Endometrial microvascular endothelial cells (primary cell): ENCODE data around the gene AOPEP. TPM values are rescaled to one million over a fixed set of nuclear protein-coding genes. Genes with fewer than 3 reads are reported as not detected.

ENCODE experiments used
- in situ Hi-C: cut with HindIII; loops from 2 replicates; pipeline ENCODE4 v1.10.0; 2017; ENCODE audit warnings: low sequenced_read_pairs, low pct_unique_long_range_greater_than_20kb; ENCODE audit errors: inconsistent ontology term
- total RNA-seq: library from RNA; depleted of rRNA; stranded (reverse); fragments of >200 nt; gene quantifications from one replicate; pipeline ENCODE4 v1.2.3, GENCODE V29; 2015; ENCODE audit errors: inconsistent ontology term

The AOPEP gene
- total RNA-seq, 1 donor from 2014 or later: 48.9 TPM

DNA sequence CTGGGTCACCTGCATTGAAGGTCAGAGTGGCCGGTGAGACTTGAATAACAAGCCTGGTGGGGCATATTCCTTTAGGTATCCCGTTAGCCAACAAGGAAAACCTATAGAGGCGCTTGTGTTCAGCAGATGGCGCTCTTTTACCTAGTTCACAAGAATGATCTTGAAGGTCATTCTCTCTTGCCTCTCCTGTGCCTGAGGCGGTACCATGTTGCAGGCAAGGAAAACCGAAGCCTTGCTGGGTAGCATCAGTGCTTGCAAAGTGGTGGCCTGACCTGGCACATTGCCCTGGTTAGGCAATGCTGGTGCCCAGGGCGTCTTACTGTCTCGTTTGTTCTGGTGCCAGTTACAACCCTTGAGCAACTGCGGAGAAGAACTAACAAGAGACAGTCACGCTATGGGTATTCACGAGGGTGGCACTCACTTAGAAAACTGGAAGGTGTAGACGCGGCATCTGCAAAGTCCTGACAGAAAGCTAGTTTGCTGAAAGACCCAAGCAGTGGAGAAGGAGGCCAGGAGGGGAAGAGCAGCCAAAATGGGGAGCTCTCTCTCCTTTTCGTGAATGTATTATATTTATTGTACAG is 56.7 kb downstream of the AOPEP start:
- in situ Hi-C loops: no loop called here

DNA sequence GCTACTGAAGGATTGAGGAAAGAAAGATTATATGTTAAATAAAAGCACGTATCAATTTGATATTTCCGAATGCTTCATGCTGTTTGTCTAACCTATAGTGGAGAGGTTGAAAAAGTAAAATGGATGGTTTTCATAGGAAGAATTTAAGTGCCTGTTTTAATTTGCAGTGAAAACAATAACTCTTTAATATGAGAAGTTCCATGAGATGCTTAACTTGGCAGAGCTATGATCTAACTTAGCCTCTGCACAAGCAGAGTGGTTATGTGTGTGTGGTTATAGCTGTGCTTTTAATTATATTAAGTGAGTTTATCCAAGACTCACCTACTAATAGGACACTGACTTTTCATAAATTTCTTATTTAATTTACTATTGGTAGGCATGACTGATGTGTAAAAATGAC is 57.4 kb downstream of the AOPEP start:
- in situ Hi-C loops: no loop called here

DNA sequence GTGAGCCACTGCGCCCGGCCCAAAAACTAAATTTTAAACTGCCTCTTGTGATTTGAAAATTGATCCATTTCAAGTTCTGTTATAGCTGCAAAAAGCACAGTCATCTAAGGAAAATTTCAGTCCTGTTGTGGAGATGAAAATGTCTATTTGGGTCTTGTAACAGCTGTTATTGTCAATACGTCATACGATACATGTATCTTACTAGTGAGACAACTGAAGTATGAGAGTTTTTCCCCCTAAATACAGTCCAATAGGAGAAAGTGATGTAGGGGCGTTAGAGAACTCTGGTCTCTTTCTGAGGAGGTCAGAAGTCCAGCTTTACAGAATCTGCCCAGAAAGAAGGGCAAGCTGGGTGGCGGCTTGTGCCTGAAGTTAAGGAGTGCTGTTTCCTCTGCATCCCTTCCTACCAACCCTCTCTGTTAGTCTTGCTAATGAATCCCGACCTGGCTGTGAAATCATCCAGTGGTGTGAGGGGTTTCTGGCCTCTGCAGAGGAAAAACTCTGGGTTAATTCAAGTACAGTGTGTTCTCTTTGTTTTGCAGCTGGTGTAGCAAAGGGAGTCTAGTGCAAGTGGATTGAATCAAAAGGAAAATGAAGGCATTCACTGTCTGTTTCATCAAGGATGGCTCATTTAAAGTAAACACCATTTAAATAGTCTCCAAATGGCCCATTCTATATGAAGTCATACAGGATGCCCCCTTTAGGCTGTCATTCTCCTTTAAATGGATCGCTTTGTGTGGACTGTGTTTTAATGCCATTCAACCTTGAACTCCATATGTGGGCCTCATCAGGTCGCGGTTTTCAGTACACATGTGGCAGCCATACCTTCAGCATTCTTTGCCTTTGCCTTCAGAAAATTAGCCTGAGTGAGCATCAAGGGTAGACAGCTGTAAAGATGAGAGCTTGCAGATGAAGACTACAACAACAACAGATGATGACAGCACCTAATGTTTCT is 59.0 kb downstream of the AOPEP start:
- in situ Hi-C loops: no loop called here

DNA sequence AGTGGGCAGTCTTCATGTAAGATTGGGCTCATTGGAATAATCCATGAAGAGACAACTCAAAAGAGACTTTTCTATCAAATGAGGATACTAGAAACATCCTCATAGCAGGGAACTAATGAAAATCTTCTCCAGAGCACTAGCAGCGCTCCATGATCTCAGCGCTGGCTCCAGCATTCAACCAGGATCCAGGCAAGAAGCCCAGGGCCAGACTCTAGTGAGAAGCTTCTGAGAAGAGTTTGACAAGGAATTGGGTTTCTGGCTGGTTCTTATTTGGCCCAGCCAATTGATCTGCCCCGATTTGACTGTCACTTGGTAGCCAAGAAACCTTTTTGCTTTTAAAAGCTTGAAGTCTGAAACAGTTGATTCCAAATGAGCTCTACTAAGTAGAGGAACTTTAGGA is 60.1 kb downstream of the AOPEP start:
- in situ Hi-C loops: no loop called here

DNA sequence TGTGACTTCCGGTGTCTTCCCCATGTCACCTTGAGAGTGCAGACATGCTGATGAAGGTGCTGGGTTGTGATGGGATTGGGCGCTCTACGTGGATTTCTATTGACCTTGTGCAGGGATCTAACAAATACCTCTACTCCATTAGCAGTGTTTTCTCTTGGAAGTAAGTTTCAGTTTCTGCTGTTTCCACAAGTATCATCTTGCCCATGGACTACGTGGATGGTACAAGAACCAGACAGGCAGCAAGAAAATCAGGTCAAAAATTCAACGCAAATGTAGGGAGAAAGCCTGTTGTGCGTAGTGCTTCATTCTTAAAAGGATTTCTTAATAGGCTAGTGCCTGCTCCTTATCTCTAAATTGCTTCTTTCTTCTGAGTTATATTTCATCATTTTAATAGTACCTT is 60.8 kb downstream of the AOPEP start:
- in situ Hi-C loops: no loop called here

DNA sequence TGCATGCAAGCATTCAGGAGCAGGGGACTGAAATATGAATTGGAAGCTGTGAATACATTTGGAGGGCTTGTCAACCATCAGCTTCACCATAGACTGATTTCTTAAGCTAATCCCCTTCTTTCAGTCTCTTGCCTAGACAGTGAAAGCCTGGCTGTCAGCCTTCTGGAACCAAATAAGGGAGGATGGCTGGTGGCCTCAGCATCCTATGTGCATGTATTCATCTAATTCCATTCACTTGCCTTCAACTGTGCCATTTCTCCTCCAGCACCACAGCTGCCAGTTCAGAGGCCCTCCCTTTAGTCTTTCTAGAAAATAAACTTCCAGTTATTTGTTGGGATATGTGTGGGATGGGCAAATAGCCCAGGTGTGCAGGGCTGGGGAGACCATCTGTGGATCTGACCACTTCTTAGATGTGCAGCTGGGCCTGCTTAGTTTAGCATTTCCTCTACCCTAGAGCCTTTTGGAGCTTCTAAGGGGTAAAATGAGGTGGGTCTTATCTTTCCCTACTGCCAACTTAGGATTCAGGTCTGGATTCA is 62.1 kb downstream of the AOPEP start:
- in situ Hi-C loops: no loop called here

DNA sequence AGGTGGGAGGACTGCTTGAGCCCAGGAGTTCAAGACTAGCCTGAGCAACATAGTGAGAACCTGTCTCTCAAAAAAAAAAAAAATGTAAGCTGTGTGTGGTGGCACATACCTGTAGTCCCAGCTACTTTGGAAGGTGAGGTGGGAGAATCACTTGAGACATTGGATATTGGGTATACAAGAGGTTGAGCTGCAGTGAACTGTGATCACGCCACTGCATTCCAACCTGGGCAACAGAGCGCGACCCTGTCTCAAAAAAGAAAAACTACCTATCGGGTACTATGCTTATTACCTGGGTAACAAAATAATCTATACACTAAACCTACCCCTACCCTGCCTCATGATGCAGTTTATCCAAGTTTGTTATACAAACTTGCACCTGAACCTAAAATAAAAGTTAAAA is 64.9 kb downstream of the AOPEP start:
- in situ Hi-C loops: no loop called here

DNA sequence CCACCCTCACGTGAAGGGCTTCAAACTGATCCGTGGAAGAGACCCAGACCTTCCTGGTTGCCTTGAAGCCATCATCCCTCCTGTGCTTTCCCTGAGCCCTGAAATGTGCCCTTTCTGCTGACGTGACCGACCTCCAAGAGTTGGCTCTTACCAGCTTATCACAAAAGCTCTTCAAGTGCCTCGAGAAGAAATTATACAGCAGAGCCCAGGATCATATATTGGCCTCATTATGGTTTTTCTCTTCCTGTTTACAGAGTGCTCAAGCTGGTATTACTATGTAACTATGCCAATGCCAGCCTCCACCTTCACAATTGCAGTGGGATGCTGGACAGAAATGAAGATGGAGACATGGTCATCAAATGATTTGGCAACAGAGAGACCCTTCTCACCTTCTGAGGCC is 66.0 kb downstream of the AOPEP start:
- in situ Hi-C loops: no loop called here

DNA sequence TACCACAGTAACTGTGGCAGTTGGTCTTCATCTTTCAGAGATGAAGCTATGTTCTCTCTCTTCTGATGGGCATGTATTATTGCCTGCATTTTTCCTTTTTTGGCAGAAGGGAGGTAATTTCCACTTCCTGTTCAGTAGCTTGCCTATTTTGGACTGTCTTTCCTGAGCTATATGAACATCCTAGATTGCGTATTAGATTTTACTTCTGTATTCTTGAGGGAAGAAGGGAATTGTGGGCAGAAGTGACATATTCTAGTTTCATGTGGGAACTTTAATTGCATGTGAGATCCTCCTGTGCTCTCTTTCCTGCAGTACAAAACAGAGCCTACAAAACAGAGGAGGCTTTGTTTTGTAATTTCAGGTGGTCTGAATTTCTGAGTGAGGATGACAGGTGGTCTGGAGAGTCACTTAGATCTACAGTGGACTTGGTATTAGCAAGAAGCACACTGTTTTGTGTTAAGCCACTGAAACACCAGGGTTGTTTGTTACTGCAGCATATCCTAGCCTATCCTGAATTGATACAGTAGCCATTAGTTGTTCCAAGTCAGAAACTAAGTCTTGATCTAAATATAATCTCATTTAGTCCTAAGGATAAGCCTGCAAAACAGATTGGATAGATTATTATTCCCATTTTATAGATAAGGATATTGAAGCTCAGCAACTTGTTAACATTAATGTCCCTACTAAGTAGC is 68.1 kb downstream of the AOPEP start:
- in situ Hi-C loops: no loop called here

DNA sequence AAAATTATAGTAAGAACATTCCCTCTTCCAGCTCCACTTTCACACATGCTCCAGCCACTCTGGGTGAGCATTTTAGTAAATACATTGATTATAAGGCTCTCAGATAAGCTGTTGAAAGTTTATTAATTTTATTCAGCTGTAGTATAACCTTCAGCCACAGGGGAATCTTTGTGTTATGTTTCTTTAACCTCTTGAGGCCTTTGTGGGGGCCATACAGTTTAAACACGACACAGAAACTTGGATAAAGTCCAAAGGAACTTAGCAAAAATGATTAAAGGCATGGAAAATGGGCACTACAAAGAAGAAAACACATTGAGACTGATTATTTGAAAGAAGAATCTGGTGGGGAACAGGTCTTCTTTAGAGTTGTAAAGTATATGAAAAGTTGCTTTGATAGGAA is 70.2 kb downstream of the AOPEP start:
- in situ Hi-C loops: no loop called here

DNA sequence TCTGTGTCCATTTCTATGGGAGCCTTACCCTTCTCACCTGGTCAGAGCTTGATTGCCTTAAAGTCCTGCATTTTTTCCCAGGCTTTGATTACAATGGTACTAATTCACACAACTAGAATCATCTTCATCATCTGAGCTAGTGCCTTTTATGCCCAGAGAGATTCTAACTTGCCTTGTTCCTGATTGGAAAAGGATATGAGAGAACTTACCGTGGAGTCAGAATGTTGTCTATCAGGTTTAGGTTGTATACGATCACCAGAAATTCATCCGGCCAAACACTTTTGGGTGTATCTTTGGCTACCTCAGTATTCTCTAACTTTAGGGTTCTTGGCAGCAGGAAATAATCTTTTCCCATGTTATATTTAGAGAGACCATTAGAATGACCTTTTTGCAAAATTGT is 71.7 kb downstream of the AOPEP start:
- in situ Hi-C loops: no loop called here

DNA sequence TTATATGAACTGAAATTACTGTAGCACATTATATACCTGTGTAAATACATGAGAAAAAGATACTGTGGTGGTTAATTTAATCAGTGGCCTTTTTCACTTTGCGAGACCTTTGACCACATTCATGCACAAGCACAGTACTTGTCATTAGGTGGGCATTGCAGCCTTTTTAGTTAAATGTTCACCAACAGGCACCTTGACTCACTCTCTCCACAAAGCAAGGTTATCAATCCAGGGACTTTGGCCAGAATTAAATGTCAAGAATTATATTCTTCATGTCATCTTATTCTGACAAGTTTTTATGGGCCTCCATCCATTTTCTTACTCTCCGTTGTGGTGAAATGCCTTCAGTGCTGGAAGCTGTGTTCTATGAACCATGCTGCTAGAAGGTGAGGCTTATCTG is 72.2 kb downstream of the AOPEP start:
- in situ Hi-C loops: no loop called here

DNA sequence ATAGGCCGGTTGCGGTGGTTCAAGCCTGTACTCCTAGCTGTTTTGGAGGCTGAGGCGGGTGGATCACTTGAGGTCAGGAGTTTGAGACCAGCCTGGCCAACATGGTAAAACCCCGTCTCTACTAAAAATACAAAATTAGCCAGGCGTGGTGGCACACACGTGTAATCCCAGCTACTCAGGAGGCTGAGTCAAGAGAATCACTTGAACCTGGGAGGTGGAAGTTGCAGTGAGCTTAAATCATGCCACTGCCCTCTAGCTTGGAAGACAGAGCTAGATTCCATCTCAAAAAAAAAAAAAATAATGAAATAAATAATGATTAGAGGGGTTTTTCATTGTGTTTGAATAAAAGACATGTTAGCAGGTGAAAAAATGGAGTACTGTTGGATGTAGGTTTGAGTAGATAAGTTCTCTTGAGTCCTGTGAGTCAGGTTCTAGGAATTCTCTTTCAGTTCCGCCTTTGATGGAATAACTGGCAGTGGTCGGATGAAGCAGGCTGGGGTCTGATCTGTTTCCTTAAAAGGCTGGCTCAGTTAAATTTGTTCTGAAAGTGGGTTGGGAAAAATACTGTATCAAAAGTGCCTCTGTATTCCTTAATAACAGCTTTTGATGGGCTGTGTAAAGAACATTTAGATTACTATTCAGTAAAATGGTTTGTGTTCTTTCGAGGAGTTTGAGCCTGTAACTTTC is 73.2 kb downstream of the AOPEP start:
- in situ Hi-C loops: no loop called here

DNA sequence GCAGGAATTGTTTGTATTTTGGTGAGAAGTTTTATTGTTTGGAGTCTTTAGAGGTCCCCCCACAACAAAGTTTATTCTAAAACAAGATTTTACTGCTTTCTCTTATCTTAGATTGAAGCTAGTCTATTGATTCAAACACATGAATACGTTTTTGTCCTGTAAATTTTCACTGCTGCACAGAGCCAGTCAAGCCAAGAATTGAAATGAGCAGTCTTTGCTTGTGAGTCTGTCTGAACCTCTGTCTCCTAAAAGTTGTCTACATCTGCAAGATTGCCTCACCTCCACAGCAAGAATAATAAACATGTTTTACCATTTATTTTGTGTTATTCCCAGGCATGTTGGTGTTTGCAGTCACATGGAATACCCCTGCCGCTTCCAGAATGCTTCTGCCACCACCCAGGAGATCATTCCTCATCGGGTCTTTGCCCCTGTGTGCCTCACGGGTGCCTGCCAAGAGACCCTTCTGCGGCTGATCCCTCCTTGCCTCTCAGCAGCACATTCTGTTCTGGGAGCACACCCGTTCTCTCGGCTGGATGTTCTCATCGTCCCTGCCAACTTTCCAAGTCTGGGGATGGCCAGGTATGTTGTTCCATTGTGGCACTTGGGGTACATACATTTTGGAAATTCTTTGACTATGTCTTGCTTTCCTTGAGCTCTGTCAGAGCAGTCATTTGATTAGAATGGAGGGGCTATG is 74.1 kb downstream of the AOPEP start:
- in situ Hi-C loops: no loop called here

DNA sequence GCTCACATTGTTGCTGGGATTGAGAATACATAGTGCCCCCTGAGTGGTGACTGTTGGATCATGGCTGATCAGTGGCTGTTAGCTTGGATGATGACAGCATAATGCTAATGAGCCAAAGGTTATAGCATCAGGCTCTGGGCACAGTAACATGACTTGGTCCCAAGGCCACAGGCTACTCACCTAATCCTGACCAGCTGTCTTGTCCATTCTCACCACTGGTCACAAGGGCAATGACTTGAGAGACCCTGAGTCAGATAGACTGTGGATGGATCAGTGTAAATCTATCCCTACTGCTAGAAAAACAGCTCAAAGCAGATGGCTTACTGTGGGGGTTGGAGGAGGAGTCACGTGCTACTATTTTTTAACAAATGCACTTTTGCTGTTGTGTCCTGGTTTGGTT is 74.7 kb downstream of the AOPEP start:
- in situ Hi-C loops: no loop called here

DNA sequence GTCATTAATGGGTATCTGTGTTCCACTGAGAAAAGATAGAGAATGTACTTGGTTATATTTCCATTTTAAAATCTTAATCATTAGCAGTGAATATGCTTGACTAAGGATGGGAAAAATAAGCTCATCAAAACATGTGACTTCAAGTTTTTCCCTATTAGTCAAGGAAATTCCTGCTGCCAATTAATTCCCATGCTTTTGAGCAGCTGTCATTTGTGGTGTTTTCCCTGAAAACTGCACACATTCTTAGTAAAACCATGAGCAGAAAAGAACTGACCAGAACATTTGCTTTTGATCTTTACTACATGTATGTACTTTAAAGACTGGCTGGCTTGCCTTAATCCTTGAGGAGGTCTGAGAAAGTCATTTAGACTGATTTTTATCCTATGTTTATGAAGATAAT is 75.2 kb downstream of the AOPEP start:
- in situ Hi-C loops: no loop called here

DNA sequence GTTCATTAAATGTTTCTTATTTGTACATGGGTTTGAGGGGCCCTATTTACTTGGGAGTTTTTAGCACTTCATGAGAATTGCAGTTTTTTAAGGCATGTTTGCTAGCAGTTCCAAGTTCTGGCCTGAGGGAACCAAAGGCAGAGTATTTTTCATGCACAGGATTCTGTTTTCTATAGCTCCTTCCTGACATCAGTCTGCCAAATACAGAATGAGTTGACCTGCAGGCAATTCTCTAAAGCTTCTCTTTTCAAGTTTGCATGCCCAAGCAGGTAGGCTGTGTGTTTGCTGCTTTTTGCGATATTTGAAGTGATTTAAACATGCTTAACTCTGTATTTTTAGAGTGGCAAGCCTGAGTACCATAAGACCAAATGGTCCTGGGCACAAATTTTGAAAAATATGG is 75.8 kb downstream of the AOPEP start:
- in situ Hi-C loops: no loop called here

DNA sequence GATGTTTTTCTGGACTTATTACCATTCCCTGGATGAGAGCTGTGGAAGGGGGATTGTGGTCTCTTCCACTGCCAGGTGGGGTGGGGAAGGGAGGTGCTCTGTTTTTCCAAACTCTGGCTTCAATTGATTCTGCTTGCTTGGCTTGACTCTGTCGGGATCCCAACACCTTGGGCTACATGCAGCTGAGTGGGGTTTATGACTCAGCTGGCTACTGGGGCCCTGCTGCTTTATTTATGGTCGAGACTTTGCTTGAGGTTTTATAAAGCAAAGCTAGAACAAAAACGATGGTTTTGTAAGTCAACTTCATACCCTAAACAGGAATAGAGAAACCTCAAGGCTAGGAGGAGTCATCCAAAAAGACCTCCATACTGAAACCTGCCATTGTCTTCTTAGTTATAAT is 76.3 kb downstream of the AOPEP start:
- in situ Hi-C loops: no loop called here

DNA sequence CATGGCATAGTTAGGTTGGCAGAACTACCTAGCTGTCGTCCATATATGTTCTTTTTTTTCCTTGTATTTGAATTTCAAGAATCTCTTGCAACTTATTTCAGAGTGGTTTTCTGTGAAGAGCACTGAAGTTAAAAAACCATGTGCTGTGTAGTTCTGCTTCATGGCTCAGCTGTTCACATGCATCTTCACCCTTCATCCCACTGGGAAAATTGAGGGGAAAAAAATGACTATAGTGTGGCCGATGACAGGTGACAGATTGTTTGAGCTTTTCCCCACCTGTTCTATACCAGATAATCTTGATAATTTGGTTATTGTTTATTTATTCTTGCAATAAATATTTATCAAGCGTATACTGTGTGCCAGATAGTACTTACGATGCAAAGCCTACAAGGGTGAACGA is 77.8 kb downstream of the AOPEP start:
- in situ Hi-C loops: no loop called here
